ENCODE results near the gene DNMT3A. TPM values are rescaled to one million over a fixed set of nuclear protein-coding genes. Genes with fewer than 3 reads are reported as not detected.

The DNMT3A gene
- total and polyA plus RNA-seq, 2 donors (not counting 3 experiments of a cell fraction or from before 2014, with no cell fraction given) = 23.3 to 71.7 TPM

GRCh38 chr2:25361261-25362048, 19.7 kb upstream of the DNMT3A start:
- H3K9ac ChIP-seq (replicated peaks; ENCODE audit: extremely low read depth, insufficient read depth, low read length) = no peak overlapping the region
- no peaks in the 10 kb centered on the region for H3K79me2 ChIP-seq (ENCODE audit: control insufficient read depth, insufficient read depth, low read length)
- no peak overlapping the region for H3K27ac ChIP-seq (ENCODE audit: insufficient read depth, low read depth, low read length)
- H3K4me2 ChIP-seq (ENCODE audit: insufficient read depth, low read length) = peak overlapping the region; percentile 74
- H3K27me3 ChIP-seq (ENCODE audit: control insufficient read depth in 2 of 2, insufficient read depth in 2 of 2, low read length in 2 of 2) = no peaks in the 10 kb centered on the region
- H3K4me1 ChIP-seq (ENCODE audit: control insufficient read depth, extremely low read depth, insufficient read depth, low read length) = peaks cover 4% of the 10 kb centered on the region
- POLR2A ChIA-PET = no interaction called here
- FAIRE-seq (no peak), DNase-seq (ENCODE audit: low read depth, low spot score) (no peak)
- BruUV-seq (replicated peaks) = no TSS peak
- H3K36me3 ChIP-seq (ENCODE audit: control insufficient read depth in 2 of 2, extremely low read depth in 1 of 2, insufficient read depth in 2 of 2, low read length in 2 of 2) = no peaks in the 10 kb centered on the region
- peak overlapping the region; percentile 80 for H2AFZ ChIP-seq (ENCODE audit: low read depth, low read length)
- no peaks in the 10 kb centered on the region for H3K9me3 ChIP-seq (replicated peaks; ENCODE audit: control insufficient read depth, insufficient read depth, low read length)
- CTCF ChIA-PET = interaction anchor here (0.6 to 3.2 kb wide), 62 partner anchors 9 to 707 kb away, joined by 3 to 55 read pairs (median 4); no protein-coding TSS in a partner anchor
- intact Hi-C loops (cut with micrococcal nuclease) (loop anchor here (1.0 kb wide), 2 partner anchors 16 to 161 kb away; no protein-coding TSS in a partner anchor), dilution Hi-C loops (cut with MboI; ENCODE audit: extremely low pct_ligation_motif_present, low sequenced_read_pairs) (no loop called here)
- H4K20me1 ChIP-seq (replicated peaks; ENCODE audit: control insufficient read depth, extremely low read depth, insufficient read depth, low read length) = no peaks in the 10 kb centered on the region
- H3K9me1 ChIP-seq (replicated peaks; ENCODE audit: control insufficient read depth, extremely low read depth, insufficient read depth, low read length) = no peaks in the 10 kb centered on the region
- H3K4me3 ChIP-seq (replicated peaks in 1 of 3; ENCODE audit: insufficient read depth in 1 of 3, low read depth in 1 of 3, low read length in 3 of 3) = no peak overlapping the region
- TF ChIP-seq FOS (IDR thresholded peaks at IDR 0.05; ENCODE audit: borderline replicate concordance, insufficient read depth, low read length) = no peak
- no peak for TF ChIP-seq GATA2 (IDR thresholded peaks at IDR 0.05; ENCODE audit: insufficient read depth, insufficient read length, low read depth, low read length)

DNA sequence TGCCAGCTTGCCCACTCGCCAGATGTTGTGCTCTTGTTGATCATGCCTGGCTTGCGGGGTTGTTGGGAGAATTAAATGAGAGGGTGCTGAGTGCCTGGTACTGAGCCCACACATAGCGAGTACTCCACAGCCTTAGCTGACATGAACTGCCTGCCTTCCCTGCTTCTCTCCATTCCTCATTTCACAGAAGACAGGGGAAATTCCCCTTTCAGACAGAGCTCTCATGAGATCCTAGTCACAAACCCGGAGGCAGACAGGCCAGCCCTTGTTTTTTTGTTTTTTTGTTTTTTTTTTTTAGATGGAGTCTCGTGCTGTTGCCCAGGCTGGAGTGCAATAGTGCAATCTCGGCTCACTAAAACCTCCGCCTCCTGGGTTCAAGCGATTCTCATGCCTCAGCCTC, 17.1 kb upstream of the DNMT3A start:
- Histone ChIP-seq H3K27ac (ENCODE audit: insufficient read depth, low read depth, low read length) (no peak overlapping the region), H3K36me3 (ENCODE audit: control insufficient read depth in 2 of 2, extremely low read depth in 1 of 2, insufficient read depth in 2 of 2, low read length in 2 of 2) (no peaks in the 10 kb centered on the region), H3K9me3 (replicated peaks; ENCODE audit: control insufficient read depth, insufficient read depth, low read length) (no peaks in the 10 kb centered on the region), H3K4me3 (replicated peaks in 1 of 3; ENCODE audit: insufficient read depth in 1 of 3, low read depth in 1 of 3, low read length in 3 of 3) (no peak overlapping the region), H3K4me2 (ENCODE audit: insufficient read depth, low read length) (no peak overlapping the region), H3K79me2 (ENCODE audit: control insufficient read depth, insufficient read depth, low read length) (no peaks in the 10 kb centered on the region), H4K20me1 (replicated peaks; ENCODE audit: control insufficient read depth, extremely low read depth, insufficient read depth, low read length) (no peaks in the 10 kb centered on the region), H3K9me1 (replicated peaks; ENCODE audit: control insufficient read depth, extremely low read depth, insufficient read depth, low read length) (no peaks in the 10 kb centered on the region), H3K9ac (replicated peaks; ENCODE audit: extremely low read depth, insufficient read depth, low read length) (no peak overlapping the region), H3K27me3 (ENCODE audit: control insufficient read depth in 2 of 2, insufficient read depth in 2 of 2, low read length in 2 of 2) (peaks cover 0 to 2% of the 10 kb centered on the region in 2 experiments), H3K4me1 (ENCODE audit: control insufficient read depth, extremely low read depth, insufficient read depth, low read length) (peaks cover 4% of the 10 kb centered on the region), H2AFZ (ENCODE audit: low read depth, low read length) (no peak overlapping the region)
- BruUV-seq (replicated peaks) = no TSS peak
- TF ChIP-seq POLR2A (IDR thresholded peaks at IDR 0.05; ENCODE audit: low read depth, low read length) (no peak), MYC (IDR thresholded peaks at IDR 0.05; ENCODE audit: low read depth, low read length) (no peak), FOS (IDR thresholded peaks at IDR 0.05; ENCODE audit: borderline replicate concordance, insufficient read depth, low read length) (no peak), GATA2 (IDR thresholded peaks at IDR 0.05; ENCODE audit: insufficient read depth, insufficient read length, low read depth, low read length) (no peak)
- TF ChIP-seq, protein P1, sequence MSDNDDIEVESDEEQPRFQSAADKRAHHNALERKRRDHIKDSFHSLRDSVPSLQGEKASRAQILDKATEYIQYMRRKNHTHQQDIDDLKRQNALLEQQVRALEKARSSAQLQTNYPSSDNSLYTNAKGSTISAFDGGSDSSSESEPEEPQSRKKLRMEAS (IDR thresholded peaks at IDR 0.05; ENCODE audit: insufficient read depth, insufficient read length) = no peak
- intact Hi-C loops (cut with micrococcal nuclease) (no loop called here), dilution Hi-C loops (cut with MboI; ENCODE audit: extremely low pct_ligation_motif_present, low sequenced_read_pairs) (no loop called here)
- no peak for DNase-seq (ENCODE audit: low read depth, low spot score)
- FAIRE-seq = no peak
- POLR2A ChIA-PET = no interaction called here
- CTCF ChIA-PET = no interaction called here
